AG08395 (cell line): Measurements from ENCODE around the gene CCDC57.
"Not testable (repeated sequence)": the region's sequence is repeated elsewhere in the genome, so short reads cannot be mapped to it uniquely, and the experiment has no call there.

Experiments
- DNase-seq: peaks from one replicate; pipeline ENCODE4 v3.0.0; 2012; ENCODE audit warnings: mixed read lengths, low spot score

Gene CCDC57

DNA sequence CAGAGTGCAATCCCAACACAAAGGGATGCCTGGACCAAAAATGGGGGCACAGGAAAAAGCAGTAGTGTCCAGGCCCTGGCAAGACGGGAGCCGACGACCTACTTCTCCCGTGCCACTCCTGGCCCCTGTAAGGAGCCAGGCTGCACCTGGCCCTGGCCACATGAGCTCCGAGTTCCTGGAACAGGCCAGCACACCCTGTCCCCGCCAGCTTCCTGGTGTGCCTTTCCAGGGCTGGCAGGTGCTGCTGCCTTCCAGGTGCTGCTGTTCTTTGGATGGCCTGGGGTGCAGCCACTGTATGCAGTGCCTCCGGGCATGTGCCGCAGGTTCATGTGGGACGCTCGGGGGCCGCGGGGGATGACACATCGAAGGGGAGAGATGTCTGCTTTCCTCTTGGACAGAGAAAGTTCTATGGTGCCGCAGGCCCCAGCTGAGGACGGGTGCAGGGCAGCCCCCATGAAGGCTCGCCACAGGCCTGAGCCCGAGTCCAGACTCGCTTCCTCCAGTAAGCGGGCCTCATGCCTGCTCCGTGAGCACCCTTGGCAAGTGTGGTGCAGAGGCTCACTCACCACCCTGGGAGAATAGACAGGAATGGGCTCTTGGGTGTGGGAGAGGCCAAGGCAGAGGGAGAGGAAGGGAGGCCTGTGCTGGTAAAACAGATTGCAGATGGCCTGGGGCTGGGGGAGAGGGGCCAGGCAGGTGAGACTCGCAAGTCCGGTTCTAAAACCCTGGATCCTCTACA is 59.9 kb downstream of the CCDC57 start:
- DNase-seq: no peak

DNA sequence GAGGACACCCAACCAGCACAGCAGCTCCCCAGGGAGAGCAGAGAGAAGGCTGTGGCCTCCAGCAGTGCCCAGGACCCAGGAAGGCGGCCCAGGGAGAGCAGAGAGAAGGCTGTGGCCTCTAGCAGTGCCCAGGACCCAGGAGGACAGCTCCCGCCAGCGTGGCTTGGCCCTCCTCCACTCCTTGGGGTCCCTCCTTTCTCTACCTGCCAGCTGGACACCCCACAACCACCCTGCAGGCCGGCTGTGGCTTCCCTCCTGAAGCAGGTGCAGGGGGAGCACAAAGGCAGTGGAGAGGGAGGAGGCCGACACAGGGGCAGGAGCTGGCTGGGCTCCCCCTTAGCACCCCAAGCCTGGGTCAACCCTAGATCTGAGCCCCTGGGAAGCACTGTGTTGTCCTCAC is 60.5 kb downstream of the CCDC57 start:
- DNase-seq: no peak

DNA sequence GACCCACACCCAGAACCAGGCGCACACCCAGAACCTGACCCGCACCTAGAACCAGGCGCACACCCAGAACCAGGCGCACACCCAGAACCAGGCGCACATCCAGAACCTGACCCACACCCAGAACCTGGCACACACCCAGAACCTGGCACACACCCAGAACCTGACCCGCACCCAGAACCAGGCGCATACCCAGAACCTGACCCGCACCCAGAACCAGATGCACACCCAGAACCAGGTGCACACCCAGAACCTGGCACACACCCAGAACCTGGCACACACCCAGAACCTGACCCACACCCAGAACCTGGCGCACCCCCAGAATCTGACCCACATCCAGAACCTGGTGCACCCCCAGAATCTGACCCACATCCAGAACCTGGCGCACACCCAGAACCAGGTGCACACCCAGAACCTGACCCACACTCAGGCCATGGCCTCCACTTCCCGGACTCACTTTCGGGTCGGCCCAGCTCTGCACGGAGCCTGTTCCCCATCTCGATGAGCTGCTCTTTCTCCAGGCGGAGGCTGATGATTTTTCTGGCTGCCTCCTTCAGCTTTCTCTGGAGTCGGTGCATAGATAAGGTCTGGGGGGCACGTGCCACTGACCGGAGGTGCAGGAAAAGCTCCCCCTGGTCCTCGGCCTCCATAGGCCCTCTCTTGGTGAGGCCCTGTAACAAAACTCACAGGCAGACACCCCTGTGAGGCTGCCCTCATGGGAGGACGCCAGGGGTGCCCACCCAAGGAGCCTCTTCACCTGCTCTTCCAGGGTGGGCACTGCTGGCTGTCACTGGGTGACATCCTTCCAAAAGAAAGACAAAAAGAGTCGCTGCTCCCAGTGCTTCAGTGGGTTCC is 61.3 kb downstream of the CCDC57 start:
- no peak for DNase-seq

DNA sequence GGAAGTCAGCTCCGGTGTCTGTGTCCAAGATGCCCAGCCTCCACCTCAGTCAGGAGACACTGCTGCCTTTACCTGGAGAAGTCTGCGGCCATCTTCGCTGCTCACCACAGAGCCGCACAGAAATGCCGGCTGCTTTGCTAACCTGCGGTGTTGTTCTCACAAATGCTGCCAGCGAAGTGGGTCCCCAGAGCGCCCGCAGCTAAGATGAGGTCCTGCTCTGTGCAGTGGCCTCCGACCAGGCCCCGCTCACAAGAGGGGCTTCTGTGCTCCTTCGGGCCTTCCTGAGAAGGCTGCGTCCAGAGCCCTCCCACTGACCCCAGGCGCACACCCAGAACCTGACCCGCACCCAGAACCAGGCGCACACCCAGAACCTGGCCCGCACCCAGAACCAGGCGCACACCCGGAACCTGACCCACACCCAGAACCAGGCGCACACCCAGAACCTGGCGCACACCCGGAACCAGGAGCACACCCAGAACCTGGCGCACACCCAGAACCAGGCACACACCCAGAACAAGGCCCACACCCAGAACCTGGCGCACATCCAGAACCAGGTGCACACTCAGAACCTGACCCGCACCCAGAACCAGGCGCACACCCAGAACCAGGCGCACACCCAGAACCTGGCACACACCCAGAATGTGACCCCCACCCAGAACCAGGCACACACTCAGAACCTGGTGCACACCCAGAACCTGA is 63.1 kb downstream of the CCDC57 start:
- no peak for DNase-seq

DNA sequence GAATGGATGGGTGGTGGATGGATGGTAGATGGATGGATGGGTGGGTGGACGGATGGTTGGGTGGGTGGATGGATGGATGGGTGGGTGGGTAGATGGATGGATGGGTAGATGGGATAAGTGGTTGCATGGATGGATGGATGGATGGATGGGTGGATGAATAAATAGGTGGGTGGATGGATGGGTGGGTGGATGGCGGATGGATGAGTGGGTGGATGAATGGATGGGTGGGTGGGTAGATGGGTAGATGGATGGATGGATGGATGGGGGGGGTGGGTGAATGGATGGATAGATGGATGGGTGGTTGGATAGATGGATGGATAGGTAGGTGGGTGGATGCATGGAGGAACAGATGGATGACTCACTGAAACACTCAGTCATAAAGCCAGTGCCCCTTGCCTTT is 63.6 kb downstream of the CCDC57 start:
- no peak for DNase-seq

DNA sequence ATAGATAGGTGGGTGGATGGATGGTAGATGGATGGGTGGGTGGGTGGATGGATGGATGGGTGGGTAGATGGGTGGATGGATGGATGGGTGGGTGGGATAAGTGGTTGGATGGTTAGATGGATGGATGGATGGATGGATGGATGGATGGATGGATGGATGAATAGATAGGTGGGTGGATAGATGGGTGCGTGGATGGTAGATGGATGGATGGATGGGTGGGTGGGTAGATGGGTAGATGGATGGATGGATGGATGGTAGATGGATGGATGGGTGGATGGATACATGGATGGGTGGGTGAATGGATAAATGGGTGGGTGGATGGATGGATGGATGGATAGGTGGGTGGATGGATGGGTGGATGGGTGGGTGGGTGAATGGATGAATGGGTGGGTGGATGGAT is 64.6 kb downstream of the CCDC57 start:
- no peak for DNase-seq

DNA sequence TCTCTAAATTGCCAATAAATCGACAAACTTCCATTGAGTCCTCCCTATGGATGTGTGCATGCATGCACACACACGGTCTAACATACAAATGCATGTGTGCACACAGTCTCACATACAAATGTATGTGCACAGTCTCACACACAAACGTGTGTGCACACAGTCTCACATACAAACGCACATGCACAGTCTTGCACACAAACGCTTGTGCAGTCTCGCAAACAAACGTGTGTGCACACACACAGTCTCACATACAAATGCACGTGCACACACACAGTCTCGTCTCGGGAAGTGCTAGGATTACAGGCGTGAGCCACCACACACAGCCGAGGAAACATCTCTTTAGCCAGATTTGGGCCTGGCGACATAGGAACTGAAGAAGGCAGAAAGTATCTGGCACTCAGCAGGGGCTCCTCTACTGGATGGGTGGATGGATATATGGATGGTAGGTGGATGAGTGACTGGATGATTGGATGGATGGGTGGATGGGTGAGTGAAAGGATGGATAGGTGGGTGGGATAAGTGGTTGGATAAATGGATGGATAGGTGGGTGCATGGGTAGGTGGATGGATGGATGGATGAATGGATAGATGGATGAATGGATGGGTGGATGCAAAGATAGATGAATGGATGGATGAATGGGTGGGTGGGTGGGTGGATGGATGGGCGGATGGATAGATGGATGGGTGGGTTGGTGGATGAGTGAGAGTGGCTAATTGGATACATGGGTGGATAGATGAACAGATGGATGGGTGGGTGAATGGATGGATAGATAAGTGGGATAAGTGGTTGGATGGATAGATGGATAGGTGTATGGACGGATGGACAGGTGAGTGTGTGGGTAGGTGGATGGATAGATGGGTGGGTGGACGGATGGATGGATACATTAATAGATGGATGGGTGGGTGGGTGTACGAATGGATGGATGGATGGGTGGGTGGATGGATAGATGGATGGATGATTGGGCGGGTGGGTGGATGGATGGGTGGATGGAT is 65.7 kb downstream of the CCDC57 start:
- DNase-seq: no peak

DNA sequence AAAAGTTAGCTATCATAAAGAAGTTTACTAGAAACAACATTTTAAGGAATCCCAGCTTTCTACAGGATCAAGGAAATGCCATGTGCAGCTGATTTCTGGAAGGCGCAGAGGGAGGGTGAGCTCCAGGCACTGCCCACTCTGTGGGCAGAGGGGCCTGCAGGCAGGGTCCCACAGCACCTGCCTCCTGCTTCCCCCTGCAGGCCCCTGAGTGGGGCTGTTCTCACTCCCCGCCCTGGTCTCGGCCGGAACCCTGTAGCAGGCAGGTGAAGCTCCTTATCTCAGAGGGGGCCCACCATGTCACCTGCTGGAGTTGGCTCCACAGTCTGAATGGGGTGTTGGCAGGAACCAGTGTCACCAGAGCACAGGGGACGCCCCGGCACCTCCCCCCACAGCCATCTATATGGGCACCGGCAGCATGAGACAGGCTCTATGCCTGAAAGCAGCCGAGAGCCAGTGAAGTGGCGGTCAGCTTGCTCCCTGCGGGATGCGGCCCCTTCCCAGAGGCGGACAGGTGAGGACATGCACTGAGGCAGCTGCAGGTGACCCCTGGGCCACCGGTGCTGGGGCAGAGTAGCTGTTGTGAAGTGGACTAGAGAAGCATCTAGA is 67.0 kb downstream of the CCDC57 start:
- DNase-seq: no peak

DNA sequence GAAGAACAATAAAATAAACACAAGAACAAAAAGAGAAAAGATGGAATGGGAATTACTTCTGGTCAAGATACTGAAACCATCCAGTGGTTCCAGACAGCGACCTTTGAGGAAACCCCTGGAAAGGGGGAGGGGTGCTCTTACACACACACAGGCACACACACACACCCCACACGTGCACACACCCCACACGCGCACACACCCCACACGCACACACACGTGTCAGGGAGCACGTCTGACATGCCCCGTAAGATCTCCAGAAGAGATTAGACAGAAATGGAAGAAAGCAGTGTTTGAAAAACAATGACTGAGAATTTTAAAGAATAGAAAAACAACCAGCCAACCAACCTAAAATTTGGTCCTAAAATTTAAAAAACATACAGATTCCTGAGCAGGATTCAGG is 69.3 kb downstream of the CCDC57 start:
- DNase-seq: no peak

DNA sequence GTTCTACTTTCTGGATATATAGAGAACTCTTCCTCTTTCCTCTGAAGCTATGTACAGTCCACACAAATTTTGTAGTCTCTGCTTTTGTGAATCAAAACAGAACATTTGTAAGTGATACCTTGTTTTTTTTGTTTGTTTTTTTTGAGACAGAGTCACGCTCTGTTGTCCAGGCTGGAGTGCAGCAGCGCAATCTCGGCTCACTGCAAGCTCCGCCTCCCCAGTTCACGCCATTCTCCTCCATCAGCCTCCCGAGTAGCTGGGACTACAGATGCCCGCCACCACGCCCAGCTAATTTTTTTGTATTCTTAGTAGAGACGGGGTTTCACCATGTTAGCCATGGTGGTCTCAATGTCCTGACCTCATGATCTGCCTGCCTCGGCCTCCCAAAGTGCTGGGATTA is 72.7 kb downstream of the CCDC57 start:
- DNase-seq: not testable (repeated sequence)

DNA sequence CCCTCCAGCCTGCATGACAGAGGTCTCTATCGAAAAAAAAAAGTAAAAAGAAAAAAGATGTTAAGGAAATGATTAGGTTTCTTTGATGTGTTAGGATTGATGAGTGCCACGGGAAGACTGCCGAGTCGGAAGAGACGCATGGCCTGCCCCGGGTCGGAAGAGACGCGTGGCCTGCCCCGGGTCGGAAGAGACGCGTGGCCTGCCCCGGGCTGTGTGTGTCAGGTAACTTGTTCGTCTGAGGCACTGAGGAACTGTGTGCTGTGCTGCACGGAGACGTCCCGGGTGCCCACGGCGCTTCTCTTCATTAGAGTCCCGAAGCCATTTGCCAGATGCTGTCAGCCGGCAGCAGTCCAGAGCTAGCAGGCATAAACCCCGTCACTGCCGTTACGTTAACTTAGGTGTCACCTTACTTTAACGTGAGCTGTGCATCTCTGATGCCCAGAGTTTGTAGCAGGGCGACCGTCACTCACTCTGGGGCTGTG is 74.1 kb downstream of the CCDC57 start:
- no peak for DNase-seq

DNA sequence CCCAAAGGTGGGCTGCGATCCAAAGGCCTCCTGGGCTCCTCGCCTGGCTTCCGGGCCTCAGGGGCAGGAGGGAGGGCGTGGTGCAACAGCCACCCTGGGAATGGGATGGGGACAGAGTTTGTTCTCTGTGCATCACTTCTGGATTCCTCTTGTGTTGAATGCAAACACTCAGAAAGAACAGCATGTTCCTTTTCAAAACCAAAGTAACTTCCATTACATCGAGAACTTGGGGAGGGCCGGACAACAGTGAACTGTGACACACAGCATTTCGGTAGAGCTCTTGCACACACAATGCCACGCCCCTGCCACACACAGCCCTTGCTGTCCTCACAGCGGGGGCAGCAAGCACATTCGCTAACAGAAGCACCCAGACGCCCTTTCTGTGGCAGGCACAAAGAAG is 78.5 kb downstream of the CCDC57 start:
- DNase-seq: no peak

DNA sequence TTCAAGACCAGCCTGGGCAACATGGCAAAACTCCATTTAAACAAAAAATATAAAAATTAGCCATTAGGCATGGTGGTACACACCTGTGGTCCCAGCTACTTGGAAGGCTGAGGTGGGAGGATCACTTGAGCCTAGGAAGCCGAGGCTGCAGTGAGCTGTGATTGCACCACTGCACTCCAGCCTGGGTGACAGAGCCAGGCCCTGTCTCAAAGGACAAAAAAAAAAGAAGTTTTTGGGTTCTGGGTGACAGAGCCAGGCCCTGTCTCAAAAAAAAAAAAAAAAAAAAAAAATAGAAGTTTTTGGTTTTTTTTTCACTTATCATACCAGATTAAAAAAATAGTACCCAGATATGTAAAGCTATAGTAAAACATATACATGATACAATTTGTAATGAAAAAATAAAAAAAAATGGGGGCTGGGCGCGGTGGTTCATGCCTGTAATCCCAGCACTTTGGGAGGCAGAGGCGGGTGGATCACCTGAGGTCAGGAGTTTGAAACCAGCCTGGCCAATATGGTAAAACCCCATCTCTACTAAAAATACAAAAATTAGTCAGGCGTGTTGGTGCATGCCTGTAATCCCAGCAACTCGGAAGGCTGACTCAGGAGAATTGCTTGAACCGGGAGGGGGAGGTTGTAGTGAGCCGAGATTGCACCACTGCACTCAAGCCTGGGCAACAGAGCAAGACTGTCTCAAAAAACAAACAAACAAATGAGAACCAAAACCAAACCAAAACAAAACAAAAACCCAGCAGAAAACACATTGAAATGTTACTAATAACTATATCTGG is 79.3 kb downstream of the CCDC57 start:
- not testable (repeated sequence) for DNase-seq

DNA sequence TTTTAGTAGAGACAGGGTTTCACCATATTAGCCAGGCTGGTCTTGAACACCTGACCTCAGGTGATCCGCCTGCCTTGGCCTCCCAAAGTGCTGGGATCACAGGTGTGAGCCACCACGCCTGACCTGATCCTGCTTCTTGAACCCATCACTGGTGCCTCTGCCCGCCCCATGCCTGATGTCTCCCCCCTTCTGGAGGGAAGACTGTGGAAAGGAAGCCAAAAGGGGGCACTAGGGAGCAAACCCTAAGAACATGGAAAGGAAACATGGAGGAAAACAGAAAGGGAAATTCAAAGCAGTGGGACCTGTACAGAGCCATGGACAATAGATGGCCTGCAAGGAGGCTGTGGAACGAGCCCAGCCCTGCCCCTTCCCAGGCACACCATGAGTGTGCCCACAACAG is 83.5 kb downstream of the CCDC57 start:
- no peak for DNase-seq

DNA sequence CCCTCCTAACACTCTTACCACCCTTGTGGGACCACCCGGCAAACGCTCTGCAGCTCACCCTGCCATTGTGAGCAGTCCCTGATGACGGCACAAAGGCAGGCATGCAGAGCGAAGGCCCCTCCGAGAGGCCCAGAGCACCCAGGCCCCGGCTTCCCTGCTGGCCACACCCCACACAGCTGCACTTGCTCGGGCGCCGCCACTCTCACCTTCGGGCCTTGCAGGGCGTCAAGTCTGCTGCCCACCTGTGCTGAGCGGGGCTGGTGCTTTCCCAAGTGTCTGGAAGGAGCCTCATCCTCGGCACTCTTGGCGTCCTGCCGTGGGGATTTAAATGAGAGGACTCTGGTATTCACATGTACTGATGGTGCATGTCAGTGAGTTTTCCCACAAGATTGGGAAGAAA is 84.4 kb downstream of the CCDC57 start:
- DNase-seq: no peak

DNA sequence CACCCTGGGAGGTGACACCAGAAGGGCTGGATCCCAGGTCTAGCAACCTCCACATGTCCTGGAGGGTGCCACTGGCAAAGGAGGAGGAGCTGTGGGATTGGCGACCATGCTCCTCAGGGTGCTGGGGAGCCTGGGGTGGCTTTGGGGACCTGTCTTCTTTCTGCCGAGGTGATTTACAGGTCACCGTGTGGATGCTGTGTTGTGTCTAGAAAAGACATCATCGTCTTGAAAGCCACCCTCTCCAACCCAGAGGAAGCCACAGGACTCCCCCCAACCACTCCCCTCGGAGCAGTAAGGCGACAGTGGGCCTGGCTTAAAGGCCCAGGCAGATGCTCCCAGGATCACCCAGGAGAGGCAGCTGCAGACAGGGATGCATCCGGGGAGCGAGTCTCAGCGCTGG is 84.9 kb downstream of the CCDC57 start:
- DNase-seq: no peak

DNA sequence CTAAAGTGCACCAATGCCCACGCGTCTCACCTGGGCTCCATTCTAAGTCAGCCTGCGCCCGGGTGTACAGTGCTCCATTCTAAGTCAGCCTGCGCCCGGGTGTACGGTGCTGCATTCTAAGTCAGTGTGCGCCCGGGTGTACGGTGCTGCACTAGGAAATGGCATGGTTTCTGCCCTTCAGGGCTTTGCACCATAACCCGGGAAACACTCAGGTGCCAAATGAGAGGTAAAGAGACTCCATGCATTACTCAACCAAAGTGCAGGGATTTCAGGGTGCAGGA is 85.4 kb downstream of the CCDC57 start:
- DNase-seq: no peak

DNA sequence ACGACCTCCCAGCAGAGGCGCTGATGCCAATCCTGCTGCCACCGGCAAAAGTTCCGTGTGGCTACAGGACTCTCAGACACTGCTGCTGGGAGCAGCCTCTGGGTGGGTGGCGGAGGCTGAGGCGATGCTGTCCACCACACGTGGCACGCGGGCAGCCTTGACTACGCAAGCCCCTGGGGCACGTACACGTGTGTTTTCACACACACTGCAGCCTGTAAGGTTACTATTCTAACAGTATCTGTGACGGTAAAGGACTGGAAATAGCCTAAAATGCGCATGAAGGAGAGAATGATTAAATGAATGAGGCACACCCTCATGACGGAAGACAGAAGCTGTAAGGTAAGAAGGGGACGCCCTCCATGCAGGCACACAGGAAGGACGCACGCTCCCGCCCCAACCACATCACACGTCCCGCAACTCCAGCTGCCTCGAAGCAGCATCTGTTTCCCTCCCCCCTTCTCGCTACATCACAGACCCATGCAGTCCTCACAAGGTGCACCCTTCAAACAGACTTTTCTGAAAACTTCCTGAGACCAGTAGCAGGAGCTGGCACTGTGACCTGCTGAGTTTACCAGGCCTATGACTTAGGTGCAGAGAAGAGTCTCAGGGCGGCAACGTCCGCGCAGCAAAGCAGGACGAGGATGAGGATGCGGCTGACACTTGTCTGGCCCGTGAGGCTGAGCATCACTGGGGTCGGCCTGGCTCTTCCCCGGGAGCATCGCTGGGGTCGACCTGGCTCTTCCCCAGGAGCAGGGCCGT is 85.9 kb downstream of the CCDC57 start:
- no peak for DNase-seq

DNA sequence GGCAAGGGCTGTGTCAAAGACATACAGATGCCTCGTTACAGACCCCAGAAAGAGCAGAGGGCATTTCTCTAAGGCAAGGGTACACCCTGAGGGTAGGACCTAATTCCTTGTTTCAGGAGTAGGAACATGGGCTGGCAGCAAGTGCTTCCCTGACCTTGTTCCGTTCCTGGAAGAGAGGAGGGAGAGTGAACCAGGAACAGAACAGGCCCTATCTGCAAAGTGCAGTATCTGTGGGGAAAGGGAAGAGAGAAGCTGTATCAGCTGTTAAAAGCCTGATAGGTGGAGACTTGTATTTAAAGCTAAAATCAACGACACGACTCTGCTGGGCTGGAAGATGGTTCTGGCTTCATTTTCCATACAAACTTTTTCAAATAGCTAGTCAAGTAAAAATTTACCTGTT is 88.5 kb downstream of the CCDC57 start:
- DNase-seq: no peak
